ENCODE measurements around the gene GET4.

GET4 gene

GRCh38 chr7:931871-932650, 55.7 kb downstream of the GET4 start:
- no peak for TF ChIP-seq CTCF (IDR thresholded peaks at IDR 0.05; ENCODE audit: low read length, missing control alignments)
- no peak for DNase-seq (ENCODE audit: low read depth)

GRCh38 chr7:932651-932975, 56.3 kb downstream of the GET4 start:
- no peak for TF ChIP-seq CTCF (IDR thresholded peaks at IDR 0.05; ENCODE audit: low read length, missing control alignments)
- DNase-seq (ENCODE audit: low read depth) = no peak
- H3K4me3 ChIP-seq (replicated peaks; ENCODE audit: low read depth, low read length) = no peak overlapping the region

More at GRCh38 chr7:931871-932650, 55.7 kb downstream of the GET4 start:
- no peak overlapping the region for H3K4me3 ChIP-seq (replicated peaks; ENCODE audit: low read depth, low read length)

GRCh38 chr7:934469-935163, 58.3 kb downstream of the GET4 start:
- DNase-seq (ENCODE audit: low read depth) = no peak
- TF ChIP-seq CTCF (IDR thresholded peaks at IDR 0.05; ENCODE audit: low read length, missing control alignments) = no peak

GRCh38 chr7:935164-935873, 59.0 kb downstream of the GET4 start:
- no peak overlapping the region for H3K4me3 ChIP-seq (replicated peaks; ENCODE audit: low read depth, low read length)
- no peak for TF ChIP-seq CTCF (IDR thresholded peaks at IDR 0.05; ENCODE audit: low read length, missing control alignments)
- DNase-seq (ENCODE audit: low read depth) = no peak

More at GRCh38 chr7:934469-935163, 58.3 kb downstream of the GET4 start:
- no peak overlapping the region for H3K4me3 ChIP-seq (replicated peaks; ENCODE audit: low read depth, low read length)

- DNase-seq (ENCODE audit: low read depth) = no peak
- TF ChIP-seq CTCF (IDR thresholded peaks at IDR 0.05; ENCODE audit: low read length, missing control alignments) = no peak
- H3K4me3 ChIP-seq (replicated peaks; ENCODE audit: low read depth, low read length) = no peak overlapping the region
These were observed 59.6 kb downstream of the GET4 start for GRCh38 chr7:935874-936385.

- H3K4me3 ChIP-seq (replicated peaks; ENCODE audit: low read depth, low read length) = no peak overlapping the region
- no peak for DNase-seq (ENCODE audit: low read depth)
- no peak for TF ChIP-seq CTCF (IDR thresholded peaks at IDR 0.05; ENCODE audit: low read length, missing control alignments)
These were observed 60.2 kb downstream of the GET4 start for GRCh38 chr7:936386-937054.

All from fibroblast of pulmonary artery (primary cell).